KMS-11 (cell line): Measurements from ENCODE around the gene HS6ST3.

ENCODE experiments used
- H2AFZ ChIP-seq: fragments of 200-600 bp; sonication (generic); 2 replicates; pipeline ENCODE4 v1.6.1; 2016; ENCODE audit warnings: antibody characterized with exemption, mixed run types, low read depth
- H3K27ac ChIP-seq: fragments of 200-600 bp; sonication (generic); 2 replicates; pipeline ENCODE4 v1.6.1; 2016; ENCODE audit warnings: mild to moderate bottlenecking, mixed run types
- H3K27me3 ChIP-seq: fragments of 200-600 bp; sonication (generic); 2 replicates; pipeline ENCODE4 v1.6.1; 2017; ENCODE audit warnings: mild to moderate bottlenecking, low read depth, mixed run types, moderate library complexity; ENCODE audit not compliant: insufficient read depth
- H3K36me3 ChIP-seq: fragments of 200-600 bp; sonication (generic); 2 replicates; pipeline ENCODE4 v1.6.1; 2017; ENCODE audit warnings: mild to moderate bottlenecking, mixed run types; ENCODE audit not compliant: insufficient read depth
- H3K4me1 ChIP-seq: fragments of 200-600 bp; sonication (generic); 2 replicates; pipeline ENCODE4 v1.6.1; 2016; ENCODE audit warnings: mild to moderate bottlenecking, low read depth, mixed run types; ENCODE audit not compliant: poor library complexity, severe bottlenecking
- H3K4me2 ChIP-seq: fragments of 200-600 bp; sonication (generic); 2 replicates; pipeline ENCODE4 v1.7.0; 2016; ENCODE audit warnings: mild to moderate bottlenecking, mixed run types
- H3K4me3 ChIP-seq: fragments of 200-600 bp; sonication (generic); IDR thresholded peaks from 2 replicates; pipeline ENCODE4 v1.6.1; 2017; ENCODE audit warnings: low read depth, low read length, mixed read lengths; ENCODE audit not compliant: insufficient read depth
- H3K79me2 ChIP-seq: fragments of 200-600 bp; sonication (generic); 2 replicates; pipeline ENCODE4 v1.6.1; 2016; ENCODE audit warnings: low read depth, mixed run types; ENCODE audit not compliant: insufficient read depth
- H3K9ac ChIP-seq: fragments of 200-600 bp; sonication (generic); 2 replicates; pipeline ENCODE4 v1.6.1; 2016; ENCODE audit warnings: mild to moderate bottlenecking, mixed run types
- H4K20me1 ChIP-seq: fragments of 200-600 bp; sonication (generic); 2 replicates; pipeline ENCODE4 v1.6.1; 2016; ENCODE audit warnings: mild to moderate bottlenecking, mixed run types; ENCODE audit not compliant: insufficient read depth
- CTCF ChIP-seq: fragments of 200-600 bp; sonication (generic); conservative IDR thresholded peaks from 2 replicates; pipeline ENCODE4 v1.6.1; 2017; ENCODE audit warnings: low read depth, mild to moderate bottlenecking, antibody characterized with exemption, low read length, moderate library complexity, mixed read lengths

The HS6ST3 gene

DNA sequence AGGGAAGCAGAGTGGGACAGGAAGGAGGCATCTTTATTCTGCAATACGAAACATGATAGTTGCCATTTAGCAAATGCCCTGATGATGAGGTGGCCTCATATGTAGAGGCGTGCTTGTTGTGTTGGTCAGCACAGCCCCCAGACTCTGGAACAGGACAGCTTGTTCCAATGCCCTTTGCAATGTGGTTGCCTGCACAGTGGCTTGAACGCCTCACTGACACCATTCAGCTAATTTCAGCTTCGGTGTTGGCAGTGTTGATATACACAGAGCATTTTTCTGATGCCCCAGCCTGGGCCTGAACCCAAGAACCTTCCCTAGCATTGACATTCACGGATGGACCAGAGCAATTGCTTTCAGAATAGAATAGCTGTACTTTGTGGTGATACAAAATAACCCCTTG, 133.3 kb downstream of the HS6ST3 start:
- H3K4me2 ChIP-seq: no peak overlapping the region
- H3K79me2 ChIP-seq: no peaks in the 10 kb centered on the region
- H2AFZ ChIP-seq: no peak overlapping the region
- H3K27ac ChIP-seq: no peak overlapping the region
- no peaks in the 10 kb centered on the region for H3K4me1 ChIP-seq
- no peaks in the 10 kb centered on the region for H4K20me1 ChIP-seq
- H3K27me3 ChIP-seq: no peaks in the 10 kb centered on the region
- no peak overlapping the region for H3K9ac ChIP-seq
- TF ChIP-seq CTCF: no peak
- H3K4me3 ChIP-seq: no peak overlapping the region
- no peaks in the 10 kb centered on the region for H3K36me3 ChIP-seq

- Histone ChIP-seq H3K4me2 (no peak overlapping the region), H3K79me2 (no peaks in the 10 kb centered on the region), H3K4me1 (no peaks in the 10 kb centered on the region), H4K20me1 (no peaks in the 10 kb centered on the region), H3K27me3 (no peaks in the 10 kb centered on the region), H3K4me3 (no peak overlapping the region), H3K36me3 (no peaks in the 10 kb centered on the region), H3K27ac (no peak overlapping the region), H2AFZ (no peak overlapping the region), H3K9ac (no peak overlapping the region)
- peak; percentile 67 for TF ChIP-seq CTCF
Measured at GRCh38 chr13:96229356-96229755, 139.4 kb downstream of the HS6ST3 start.

DNA sequence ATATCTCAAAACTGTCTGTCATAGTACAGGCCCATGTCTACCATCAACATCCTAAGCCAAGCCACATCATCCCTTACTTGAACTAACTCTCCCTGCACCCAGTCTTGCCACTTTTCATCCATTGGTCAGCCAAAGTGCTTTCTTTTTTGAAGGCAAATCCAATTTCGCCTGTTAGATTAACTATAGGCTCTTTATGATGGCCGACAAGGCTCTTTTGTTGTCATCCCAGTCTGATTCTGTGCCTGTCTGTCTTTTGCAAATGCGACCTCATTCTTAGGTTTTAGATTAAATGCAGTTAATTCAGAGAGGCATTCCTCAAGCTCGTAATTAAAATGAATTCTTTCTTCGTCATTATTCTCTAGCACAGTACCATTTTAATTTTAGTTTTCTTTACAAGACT, 148.3 kb downstream of the HS6ST3 start:
- H3K79me2 ChIP-seq: no peaks in the 10 kb centered on the region
- no peak overlapping the region for H3K4me3 ChIP-seq
- no peak for TF ChIP-seq CTCF
- no peak overlapping the region for H3K9ac ChIP-seq
- H3K36me3 ChIP-seq: no peaks in the 10 kb centered on the region
- H3K4me1 ChIP-seq: no peaks in the 10 kb centered on the region
- H4K20me1 ChIP-seq: no peaks in the 10 kb centered on the region
- no peak overlapping the region for H2AFZ ChIP-seq
- H3K4me2 ChIP-seq: no peak overlapping the region
- no peaks in the 10 kb centered on the region for H3K27me3 ChIP-seq
- no peak overlapping the region for H3K27ac ChIP-seq

GRCh38 chr13:96238861-96239260, 149.0 kb downstream of the HS6ST3 start:
- Histone ChIP-seq H3K9ac (no peak overlapping the region), H2AFZ (no peak overlapping the region), H4K20me1 (no peaks in the 10 kb centered on the region), H3K36me3 (no peaks in the 10 kb centered on the region), H3K4me2 (no peak overlapping the region), H3K27me3 (no peaks in the 10 kb centered on the region), H3K4me3 (no peak overlapping the region), H3K27ac (no peak overlapping the region), H3K79me2 (no peaks in the 10 kb centered on the region), H3K4me1 (no peaks in the 10 kb centered on the region)
- no peak for TF ChIP-seq CTCF

GRCh38 chr13:96243376-96243775, 153.5 kb downstream of the HS6ST3 start:
- Histone ChIP-seq H3K9ac (no peak overlapping the region), H3K4me3 (no peak overlapping the region), H3K27me3 (no peaks in the 10 kb centered on the region), H2AFZ (no peak overlapping the region), H3K27ac (no peak overlapping the region), H3K79me2 (no peaks in the 10 kb centered on the region), H3K36me3 (no peaks in the 10 kb centered on the region), H4K20me1 (no peaks in the 10 kb centered on the region), H3K4me2 (no peak overlapping the region), H3K4me1 (no peaks in the 10 kb centered on the region)
- TF ChIP-seq CTCF: no peak
